ENCODE results near the gene NIT2. TPM values are rescaled to one million over a fixed set of nuclear protein-coding genes. Genes with fewer than 3 reads are reported as not detected.
A peak's percentile ranks its signal among the peaks of the same experiment; 100 is the strongest.
"Not testable (repeated sequence)": the region's sequence is repeated elsewhere in the genome, so short reads cannot be mapped to it uniquely, and the experiment has no call there.

The NIT2 gene, protein sequence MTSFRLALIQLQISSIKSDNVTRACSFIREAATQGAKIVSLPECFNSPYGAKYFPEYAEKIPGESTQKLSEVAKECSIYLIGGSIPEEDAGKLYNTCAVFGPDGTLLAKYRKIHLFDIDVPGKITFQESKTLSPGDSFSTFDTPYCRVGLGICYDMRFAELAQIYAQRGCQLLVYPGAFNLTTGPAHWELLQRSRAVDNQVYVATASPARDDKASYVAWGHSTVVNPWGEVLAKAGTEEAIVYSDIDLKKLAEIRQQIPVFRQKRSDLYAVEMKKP
- 31.0 and 32.3 TPM in 2 replicates for total RNA-seq (2014; rRNA removed; shearing (Covaris generic))

- peak; percentile 82 for DNase-seq (ENCODE audit: low read depth)
Measured at GRCh38 chr3:100334488-100335351, at the start of gene NIT2. NIT2 (plus strand) TSS chr3:100334757; CDS start chr3:100334792, 35 bp downstream.

GRCh38 chr3:100288288-100288894 is 46.2 kb upstream of the NIT2 start:
- no peak for DNase-seq (ENCODE audit: low read depth)

GRCh38 chr3:100289339-100289738 is 45.2 kb upstream of the NIT2 start:
- DNase-seq (ENCODE audit: low read depth): peak; percentile 26

GRCh38 chr3:100295089-100295488 is 39.5 kb upstream of the NIT2 start:
- DNase-seq (ENCODE audit: low read depth): no peak

DNA sequence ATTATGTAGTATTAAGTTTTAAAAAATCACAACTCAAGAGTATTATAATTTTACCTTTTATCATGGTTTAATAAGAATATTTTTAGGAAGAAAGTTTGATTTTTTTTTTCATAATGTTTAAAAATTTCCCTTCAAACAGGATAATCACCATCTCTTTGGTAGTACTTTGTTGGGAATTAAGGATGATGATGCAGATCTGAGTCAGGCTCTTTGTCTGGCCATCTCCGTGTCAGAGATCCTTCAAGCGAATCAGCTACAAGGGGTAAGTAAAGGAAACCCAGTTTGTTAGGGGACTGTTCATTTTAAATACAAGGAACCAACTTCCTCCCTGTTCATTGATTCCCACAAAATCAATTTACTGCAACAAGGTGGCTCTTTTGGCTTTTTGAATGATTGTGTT is 36.8 kb upstream of the NIT2 start:
- DNase-seq (ENCODE audit: low read depth): peak; percentile 36

DNA sequence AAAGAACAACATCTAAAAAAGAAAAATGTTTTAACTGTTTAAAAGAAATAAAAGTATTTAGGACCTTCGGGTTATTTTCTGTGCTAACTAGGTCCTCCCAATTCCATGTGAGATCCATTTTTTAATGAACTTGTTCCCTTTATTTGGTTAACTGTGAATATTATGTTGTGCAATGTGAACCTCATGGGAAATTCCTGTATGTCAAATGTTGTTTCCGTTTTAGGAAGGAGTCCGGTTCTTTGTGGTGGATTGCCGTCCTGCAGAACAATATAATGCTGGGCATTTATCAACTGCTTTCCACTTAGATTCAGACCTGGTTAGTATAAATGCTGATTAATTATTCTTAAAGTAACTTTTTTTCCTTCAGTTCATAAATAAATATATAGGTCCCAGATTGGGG is 35.5 kb upstream of the NIT2 start:
- DNase-seq (ENCODE audit: low read depth): no peak

- no peak for DNase-seq (ENCODE audit: low read depth)
Measured at GRCh38 chr3:100306695-100307094, 27.9 kb upstream of the NIT2 start.

- DNase-seq (ENCODE audit: low read depth): no peak
Measured at GRCh38 chr3:100310355-100310965, 24.1 kb upstream of the NIT2 start.

- DNase-seq (ENCODE audit: low read depth): no peak
Measured at GRCh38 chr3:100311011-100311410, 23.5 kb upstream of the NIT2 start.

DNA sequence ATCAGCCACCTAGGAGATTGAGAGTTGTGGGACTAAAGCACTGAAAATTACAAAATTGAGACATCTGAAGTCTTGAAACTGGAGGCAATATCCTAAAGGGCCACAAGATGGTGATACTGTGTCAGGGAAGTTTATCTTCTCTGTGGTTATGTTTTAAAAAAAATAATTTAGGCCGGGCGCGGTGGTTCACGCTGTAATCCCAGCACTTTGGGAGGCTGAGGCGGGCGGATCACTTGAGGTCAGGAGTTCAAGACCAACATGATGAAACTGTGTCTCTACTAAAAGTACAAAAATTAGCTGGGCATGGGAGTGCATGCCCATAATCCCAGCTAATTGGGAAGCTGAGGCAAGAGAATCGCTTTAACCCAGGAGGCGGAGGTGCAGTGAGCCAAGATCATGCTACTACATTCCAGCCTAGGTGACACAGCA is 17.9 kb upstream of the NIT2 start:
- peak; percentile 60 for DNase-seq (ENCODE audit: low read depth)

- no peak for DNase-seq (ENCODE audit: low read depth)
Measured at GRCh38 chr3:100317912-100318311, 16.6 kb upstream of the NIT2 start.

DNA sequence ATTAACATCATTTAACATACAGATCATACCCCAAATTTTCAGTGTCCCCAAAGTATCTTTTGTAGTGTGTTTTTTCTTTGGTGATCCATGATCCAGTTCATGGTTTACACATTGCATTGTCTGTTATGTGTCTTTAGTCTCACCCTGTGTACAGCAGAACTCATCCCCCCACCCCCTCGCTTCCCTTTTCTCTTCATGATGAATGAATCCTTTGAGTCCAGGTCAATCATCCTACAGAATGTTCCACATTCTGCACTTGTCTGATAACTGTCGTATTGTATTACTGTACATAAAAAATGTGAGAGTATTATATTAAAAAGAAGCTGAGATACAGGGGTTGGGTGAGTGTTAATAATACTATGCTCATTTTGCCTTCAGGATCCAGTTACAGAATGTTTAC is 14.6 kb upstream of the NIT2 start:
- DNase-seq (ENCODE audit: low read depth): no peak

DNA sequence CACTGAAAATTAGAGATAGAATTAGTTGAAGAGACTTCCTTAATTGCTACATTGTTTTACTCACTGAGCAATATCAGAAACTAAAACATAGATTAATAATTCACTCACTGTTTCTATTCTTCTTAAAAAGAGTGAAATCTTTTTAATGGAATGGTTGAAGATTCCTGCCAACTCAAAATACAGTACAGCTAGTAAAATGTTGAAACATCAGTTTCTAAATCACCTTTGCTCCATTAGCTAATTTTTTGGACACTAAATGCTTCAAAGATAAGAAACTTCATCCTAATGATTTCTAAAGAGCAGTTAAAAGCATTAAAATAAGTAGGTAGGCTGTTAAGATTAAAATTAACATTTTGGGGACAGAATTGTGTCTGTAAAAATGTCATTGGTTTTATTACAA is 10.5 kb upstream of the NIT2 start:
- DNase-seq (ENCODE audit: low read depth): no peak

- DNase-seq (ENCODE audit: low read depth): no peak
Measured at GRCh38 chr3:100325827-100326226, 8.7 kb upstream of the NIT2 start.

DNA sequence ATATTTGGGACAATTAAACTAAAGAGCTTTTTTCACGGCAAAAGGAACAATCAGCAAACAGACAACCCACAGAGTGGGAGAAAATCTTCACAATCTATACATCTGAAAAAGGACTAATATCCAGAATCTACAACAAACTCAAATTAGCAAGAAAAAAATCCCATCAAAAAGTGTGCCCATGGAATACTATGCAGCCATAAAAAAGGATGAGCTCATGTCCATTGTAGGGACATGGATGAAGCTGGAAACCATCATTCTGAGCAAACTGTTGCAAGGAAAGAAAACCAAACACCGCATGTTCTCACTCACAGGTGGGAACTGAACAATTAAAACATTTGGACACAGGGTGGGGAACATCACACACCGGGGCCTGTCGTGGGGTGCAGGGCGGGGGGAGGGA is 7.2 kb upstream of the NIT2 start:
- not testable (repeated sequence) for DNase-seq (ENCODE audit: low read depth)

- DNase-seq (ENCODE audit: low read depth): no peak
Measured at GRCh38 chr3:100329800-100330489, 4.6 kb upstream of the NIT2 start.

DNA sequence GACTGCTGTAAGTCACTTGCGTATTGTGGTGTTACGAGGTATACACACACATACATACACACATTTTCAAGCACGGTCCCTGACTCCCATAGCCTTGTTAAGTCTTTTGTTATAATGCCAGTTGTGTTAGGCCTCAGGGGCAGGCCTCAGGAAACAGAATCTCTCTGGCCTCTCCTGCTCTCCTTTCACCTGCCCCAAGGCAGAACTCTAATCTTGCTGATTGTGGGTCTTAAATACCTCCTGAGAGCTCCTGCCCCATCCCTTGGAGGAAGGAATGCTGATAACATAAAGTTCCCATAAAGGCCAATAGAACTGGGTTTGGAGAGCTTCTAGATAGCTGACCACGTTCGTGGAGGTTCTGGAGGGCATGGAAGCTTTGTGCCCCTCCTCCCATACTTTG is 3.9 kb upstream of the NIT2 start:
- no peak for DNase-seq (ENCODE audit: low read depth)

DNA sequence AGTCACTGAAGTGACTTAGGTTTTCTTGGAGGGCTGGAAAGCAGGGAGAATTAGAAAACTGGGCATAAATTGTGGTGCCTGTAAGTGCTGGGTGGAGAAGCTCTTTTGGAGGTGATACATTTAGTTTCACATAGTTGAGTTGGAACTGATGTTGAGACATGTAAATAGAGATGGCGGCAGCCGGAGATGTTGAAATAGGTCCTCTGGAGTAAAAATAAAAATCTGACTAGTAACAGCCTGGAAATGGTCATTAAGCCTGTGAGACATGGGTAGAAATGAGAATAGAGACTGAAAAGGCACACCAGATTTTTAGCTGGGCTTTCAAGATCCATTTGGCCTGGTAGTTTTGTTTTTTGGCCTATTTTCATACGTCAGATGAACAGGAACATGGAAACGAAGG is 2.9 kb upstream of the NIT2 start:
- no peak for DNase-seq (ENCODE audit: low read depth)

DNA sequence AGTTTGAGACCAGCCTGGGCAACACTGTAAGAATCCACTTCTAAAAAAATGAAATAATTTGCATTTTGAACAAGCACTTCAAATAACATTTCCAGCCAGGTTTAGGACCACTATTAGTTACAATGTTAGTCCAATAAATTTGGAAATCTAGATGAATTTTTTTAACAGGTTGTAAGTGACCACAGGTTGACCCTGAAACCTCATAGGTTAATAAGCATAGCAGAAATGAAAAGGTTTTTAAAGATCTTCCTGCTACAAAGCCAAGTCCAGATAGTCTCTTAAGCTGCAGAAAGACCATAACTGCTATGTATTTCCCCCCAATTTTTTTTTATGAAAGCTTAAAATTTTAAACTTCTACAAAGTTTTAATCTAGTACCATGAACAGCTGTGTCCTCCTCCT is 1.5 kb upstream of the NIT2 start:
- no peak for DNase-seq (ENCODE audit: low read depth)

- no peak for DNase-seq (ENCODE audit: low read depth)
Measured at GRCh38 chr3:100333970-100334487, 528 bp upstream of the NIT2 start.

GRCh38 chr3:100335434-100335833 is 877 bp downstream of the NIT2 start:
- DNase-seq (ENCODE audit: low read depth): peak; percentile 22
